ENCODE results near the gene KCTD7.
"Not testable (repeated sequence)": the region's sequence is repeated elsewhere in the genome, so short reads cannot be mapped to it uniquely, and the experiment has no call there.

The KCTD7 gene

DNA sequence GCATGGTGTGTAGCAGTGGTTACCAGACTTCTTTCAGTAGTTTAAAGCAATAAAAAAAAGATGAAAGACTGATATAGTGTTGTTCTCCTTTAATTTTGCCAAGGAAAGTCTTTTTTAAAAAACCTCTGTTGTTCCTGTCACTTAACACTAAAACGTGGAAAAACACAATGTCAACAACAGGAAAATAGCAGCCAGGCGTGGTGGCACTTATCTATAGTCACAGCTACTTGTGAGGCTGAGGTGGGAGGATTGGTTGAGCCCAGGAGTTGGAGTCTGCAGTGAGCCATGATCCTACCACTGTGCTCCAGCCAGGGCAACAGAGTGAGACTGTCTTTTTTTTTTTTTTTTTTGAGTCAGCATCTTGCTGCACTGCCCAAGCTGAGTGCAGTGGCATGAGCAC is 42.8 kb downstream of the KCTD7 start:
- not testable (repeated sequence) for H3K9me3 Mint-ChIP-seq; DNase-seq (ENCODE audit: low spot score); H3K27me3 Mint-ChIP-seq (ENCODE audit: low read depth); H3K4me1 Mint-ChIP-seq (ENCODE audit: low read depth); H3K36me3 Mint-ChIP-seq (ENCODE audit: low read depth); H3K4me3 Mint-ChIP-seq; H3K27ac Mint-ChIP-seq

DNA sequence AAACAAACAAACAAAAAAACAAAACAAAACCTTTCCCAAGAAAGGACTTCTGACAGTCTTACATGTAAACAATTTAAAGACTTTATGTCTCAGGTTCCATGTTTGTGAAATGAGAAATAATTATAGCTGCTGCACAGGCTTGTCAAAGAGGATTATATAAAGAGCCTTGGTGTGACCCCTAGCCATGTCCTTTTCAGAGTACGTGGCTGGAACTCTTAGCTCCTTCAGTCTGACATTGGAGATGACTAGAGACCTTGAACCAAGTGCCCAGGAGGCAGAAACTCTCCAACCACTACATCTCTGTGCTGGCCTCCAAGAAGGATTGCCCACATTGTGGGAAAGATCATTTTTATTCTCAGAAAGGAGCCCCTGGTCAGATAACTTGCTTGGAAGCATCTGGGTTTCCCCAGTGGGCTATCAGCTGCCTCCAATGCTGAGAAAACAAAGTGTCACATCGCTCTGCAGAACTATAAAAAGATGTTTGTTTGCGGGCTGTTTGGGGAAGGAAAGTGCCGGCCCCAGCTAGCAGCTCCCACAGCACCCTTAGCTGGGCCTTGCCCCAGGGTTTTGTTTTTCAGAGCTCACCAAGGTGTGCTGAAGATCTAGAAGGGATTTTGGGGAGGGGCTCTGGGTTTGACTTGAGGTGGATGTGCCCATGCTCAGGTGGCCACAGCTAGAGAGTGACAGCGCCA is 43.9 kb downstream of the KCTD7 start:
- H3K36me3 Mint-ChIP-seq (ENCODE audit: low read depth); H3K4me3 Mint-ChIP-seq; H3K9me3 Mint-ChIP-seq; DNase-seq (ENCODE audit: low spot score); H3K4me1 Mint-ChIP-seq (ENCODE audit: low read depth); H3K27ac Mint-ChIP-seq; H3K27me3 Mint-ChIP-seq (ENCODE audit: low read depth): not testable (repeated sequence)

DNA sequence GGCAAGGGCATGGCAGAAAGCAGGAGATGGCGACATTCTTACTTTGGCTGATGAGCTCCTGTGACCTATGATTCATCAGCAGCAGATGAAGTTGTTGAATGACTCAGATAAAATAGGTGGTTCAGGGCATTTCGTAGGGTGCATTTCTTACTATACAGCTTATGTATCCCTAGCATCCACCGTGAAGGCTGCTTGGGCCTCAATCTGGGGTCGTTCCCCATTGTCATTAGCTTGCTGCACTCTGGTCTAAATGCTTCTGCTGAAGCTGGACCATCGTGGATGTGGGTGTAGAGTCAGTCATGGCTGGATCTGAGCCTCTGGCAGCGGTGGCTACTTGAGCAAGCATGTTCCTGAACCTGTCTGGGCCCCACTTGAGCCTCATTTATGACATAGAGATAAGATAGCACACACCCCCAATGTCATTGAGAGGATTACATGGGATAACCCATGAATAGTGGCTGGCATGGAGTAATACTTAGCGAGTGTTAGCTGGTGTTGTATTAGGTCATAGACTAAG is 44.5 kb downstream of the KCTD7 start:
- H3K4me3 Mint-ChIP-seq; H3K27ac Mint-ChIP-seq; H3K4me1 Mint-ChIP-seq (ENCODE audit: low read depth); H3K36me3 Mint-ChIP-seq (ENCODE audit: low read depth); H3K9me3 Mint-ChIP-seq; H3K27me3 Mint-ChIP-seq (ENCODE audit: low read depth): not testable (repeated sequence)
- peak; percentile 12 for DNase-seq (ENCODE audit: low spot score)

DNA sequence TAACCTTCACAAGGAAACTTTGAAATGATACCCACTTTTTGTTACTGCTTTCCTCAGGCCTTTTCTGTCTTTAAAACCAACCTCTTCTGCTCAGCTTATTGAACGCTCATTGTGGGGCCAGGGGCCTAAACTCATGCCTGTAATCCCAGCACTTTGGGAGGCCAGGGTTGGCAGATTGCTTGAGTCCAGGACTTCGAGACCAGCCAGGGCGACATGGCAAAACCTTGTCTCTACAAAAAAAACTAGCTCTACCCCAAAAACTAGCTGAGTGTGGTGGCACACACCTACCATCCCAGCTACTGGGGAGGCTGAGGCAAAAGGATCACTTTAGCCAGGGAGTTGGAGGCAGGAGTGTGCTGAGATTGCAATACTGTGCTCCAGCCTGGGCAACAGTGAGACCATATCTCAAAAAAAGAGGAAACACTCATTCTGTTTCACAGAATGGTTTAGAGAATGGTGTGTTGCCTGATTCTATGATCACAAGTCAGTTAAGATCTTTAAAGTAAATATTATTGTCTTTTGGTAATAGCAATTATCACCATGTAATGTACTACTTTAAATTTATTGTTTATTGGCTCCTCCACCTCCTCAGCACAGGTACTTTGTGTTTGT is 51.1 kb downstream of the KCTD7 start:
- no peaks in the 10 kb centered on the region for H3K36me3 Mint-ChIP-seq (ENCODE audit: low read depth)
- no peaks in the 10 kb centered on the region for H3K9me3 Mint-ChIP-seq
- no peaks in the 10 kb centered on the region for H3K27me3 Mint-ChIP-seq (ENCODE audit: low read depth)
- H3K4me3 Mint-ChIP-seq: no peak overlapping the region
- peaks cover 13% of the 10 kb centered on the region for H3K4me1 Mint-ChIP-seq (ENCODE audit: low read depth)
- H3K27ac Mint-ChIP-seq: peak overlapping the region; percentile 62
- no peak for DNase-seq (ENCODE audit: low spot score)

DNA sequence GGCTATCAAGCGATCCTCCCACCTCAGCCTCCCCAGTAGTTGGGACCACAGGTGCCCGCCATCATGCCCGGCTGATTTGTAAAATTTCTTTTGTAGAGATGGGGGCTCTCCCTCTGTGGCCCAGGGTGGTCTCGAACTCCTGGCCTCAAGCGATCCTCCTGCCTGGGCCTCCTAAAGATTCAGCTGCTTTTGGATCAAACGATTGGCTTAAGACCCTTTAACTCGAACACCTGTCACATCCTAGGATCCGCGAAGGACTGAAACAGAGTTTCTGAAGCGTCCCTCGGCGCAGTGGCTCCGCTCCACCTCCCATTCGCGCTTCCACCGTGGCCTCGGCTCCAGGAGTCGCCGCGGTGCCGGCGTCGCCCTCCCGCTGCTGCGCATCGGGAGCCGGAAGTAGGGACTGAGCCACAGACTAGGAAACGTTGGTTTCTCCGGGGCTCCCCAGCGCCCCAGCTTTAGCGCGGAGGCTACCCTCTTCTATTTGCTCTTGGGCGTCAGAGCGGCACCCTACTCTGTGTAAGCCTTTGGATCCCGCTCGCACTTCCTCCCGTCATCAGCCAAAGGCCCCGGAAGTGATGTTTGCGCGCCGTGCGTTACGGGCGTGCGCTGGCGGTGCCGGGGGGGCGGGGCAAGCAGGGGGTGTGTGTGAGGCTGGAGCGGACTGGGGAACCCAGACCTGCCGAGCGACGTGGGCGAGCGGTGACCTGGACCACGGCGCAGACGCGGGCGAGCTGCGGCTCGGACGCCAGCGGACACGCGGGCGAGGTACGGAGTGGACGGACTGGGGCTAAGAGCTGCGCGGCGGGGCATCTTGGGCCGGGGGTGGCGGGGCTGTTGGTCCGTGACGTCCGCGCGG is 53.0 kb downstream of the KCTD7 start:
- Mint-ChIP-seq H3K4me3 (peak overlapping the region; percentile 90), H3K4me1 (ENCODE audit: low read depth) (peaks cover 13% of the 10 kb centered on the region)

DNA sequence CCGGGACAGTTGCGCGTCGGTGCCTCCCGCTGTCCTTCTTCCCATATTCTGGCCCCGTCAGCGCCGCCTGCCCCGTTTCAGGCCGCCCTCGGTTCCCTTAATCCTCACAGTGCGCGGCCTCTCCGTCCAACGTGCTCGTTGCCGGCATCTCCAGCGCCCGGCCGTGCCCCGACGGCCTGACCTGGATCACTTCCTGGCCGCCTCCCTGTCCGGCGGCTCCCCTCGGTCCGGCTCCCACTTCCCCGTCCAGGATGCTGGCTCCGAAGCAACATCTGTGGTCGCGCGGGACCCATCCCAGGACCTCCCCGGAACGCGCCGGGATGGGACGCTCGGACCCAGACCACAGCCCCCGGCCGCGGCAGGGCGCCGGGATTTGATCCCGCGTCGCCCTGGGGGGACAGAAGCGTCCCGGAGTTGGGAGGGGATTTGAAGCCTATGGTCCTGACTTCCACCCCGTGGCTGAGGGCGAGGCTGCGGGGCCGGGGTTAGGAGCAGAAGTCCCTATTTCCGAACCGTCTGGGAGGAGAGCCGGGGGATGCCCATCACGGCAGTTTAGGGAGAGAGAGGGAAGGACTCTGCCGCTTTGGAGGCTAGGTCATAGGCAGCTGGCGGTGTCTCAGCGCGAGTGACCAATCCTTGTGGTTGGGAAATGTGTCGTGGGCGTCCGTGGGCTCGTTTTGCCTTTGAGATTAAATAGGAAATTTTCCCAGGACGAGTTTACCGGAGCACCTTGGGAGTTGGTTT is 53.8 kb downstream of the KCTD7 start:
- Mint-ChIP-seq H3K36me3 (ENCODE audit: low read depth) (peaks cover 2% of the 10 kb centered on the region), H3K27me3 (ENCODE audit: low read depth) (no peaks in the 10 kb centered on the region), H3K4me3 (peak overlapping the region; percentile 90), H3K27ac (peak overlapping the region; percentile 94), H3K4me1 (ENCODE audit: low read depth) (peaks cover 13% of the 10 kb centered on the region), H3K9me3 (no peaks in the 10 kb centered on the region)
- DNase-seq (ENCODE audit: low spot score): no peak

More for the DNA sequence above, 53.0 kb downstream of the KCTD7 start:
- H3K27me3 Mint-ChIP-seq (ENCODE audit: low read depth): no peaks in the 10 kb centered on the region
- peak overlapping the region; percentile 94 for H3K27ac Mint-ChIP-seq
- H3K9me3 Mint-ChIP-seq: no peaks in the 10 kb centered on the region
- no peaks in the 10 kb centered on the region for H3K36me3 Mint-ChIP-seq (ENCODE audit: low read depth)
- DNase-seq (ENCODE audit: low spot score): peak; percentile 94

DNA sequence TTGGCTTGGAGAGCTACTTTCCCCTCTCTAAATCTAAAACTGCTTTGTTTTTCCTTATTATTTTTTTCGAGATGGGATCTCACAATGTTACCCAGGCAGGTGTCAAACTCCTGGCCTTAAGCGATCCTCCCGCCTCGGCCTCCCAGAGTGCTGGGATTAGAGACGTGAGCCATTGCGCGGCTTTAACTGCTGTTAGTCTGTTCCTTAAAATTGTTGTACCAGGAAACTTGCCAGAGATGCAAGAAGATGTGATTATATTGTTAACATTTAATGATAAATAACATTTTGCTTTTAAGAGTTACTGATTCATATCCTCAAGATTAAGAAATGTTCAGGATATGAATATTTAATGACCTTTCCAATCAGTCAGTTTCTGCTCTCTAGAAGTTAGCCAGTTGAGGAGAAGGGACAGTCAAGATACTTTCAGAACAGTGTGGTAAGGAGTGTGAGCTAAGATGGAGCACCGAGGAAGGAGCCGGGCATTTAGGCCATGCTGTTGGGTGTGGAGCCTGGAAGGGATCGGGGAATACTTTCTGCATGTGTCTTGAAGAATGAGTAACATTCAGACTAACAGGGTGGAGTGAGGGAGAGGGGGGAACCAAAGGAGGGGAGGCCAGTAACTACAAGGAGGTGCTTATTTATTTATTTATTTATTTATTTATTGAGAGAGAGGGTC is 54.6 kb downstream of the KCTD7 start:
- not testable (repeated sequence) for H3K36me3 Mint-ChIP-seq (ENCODE audit: low read depth); H3K9me3 Mint-ChIP-seq; H3K27me3 Mint-ChIP-seq (ENCODE audit: low read depth); DNase-seq (ENCODE audit: low spot score)
- Mint-ChIP-seq H3K4me3 (peak overlapping the region; percentile 90), H3K4me1 (ENCODE audit: low read depth) (peaks cover 13% of the 10 kb centered on the region), H3K27ac (peak overlapping the region; percentile 52)

DNA sequence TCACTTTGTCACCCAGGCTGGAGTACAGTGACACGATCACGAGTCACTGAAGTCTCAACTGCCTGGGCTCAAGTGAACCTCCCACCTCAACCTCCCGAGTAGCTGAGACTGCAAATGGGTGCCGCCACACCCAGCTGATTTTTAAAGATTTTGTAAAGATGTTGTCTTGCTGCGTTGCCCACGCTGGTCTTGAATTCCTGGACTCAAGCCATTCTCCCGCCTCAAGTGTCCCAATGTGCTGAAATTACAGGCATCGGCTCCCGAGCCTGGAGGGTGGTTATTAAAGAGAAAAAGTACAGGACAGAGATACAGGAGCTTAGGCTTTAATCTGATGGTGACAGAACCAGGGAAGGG is 55.1 kb downstream of the KCTD7 start:
- H3K36me3 Mint-ChIP-seq (ENCODE audit: low read depth): peaks cover 9% of the 10 kb centered on the region
- no peak for DNase-seq (ENCODE audit: low spot score)
- peaks cover 13% of the 10 kb centered on the region for H3K4me1 Mint-ChIP-seq (ENCODE audit: low read depth)
- no peaks in the 10 kb centered on the region for H3K27me3 Mint-ChIP-seq (ENCODE audit: low read depth)
- H3K27ac Mint-ChIP-seq: no peak overlapping the region
- peak overlapping the region; percentile 51 for H3K4me3 Mint-ChIP-seq
- peaks cover 8% of the 10 kb centered on the region for H3K9me3 Mint-ChIP-seq

DNA sequence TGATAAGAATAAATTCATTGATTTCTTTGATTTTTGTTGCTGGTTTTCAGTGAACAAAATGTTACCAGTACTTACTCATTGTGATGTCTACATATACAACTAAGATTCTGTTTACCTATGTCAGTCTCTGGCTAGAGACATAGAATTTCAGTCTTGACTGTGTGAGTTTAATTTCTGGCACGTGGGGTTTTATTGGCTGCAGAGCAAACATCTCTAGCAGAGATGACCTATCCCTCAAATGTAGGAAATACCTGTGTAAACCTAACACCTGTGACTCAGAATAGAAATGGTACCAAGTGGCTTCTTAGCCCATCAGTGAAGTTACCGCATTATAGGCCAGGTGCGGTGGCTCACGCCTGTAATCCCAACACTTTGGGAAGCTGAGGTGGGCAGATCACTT is 57.0 kb downstream of the KCTD7 start:
- H3K4me3 Mint-ChIP-seq; H3K4me1 Mint-ChIP-seq (ENCODE audit: low read depth); DNase-seq (ENCODE audit: low spot score); H3K36me3 Mint-ChIP-seq (ENCODE audit: low read depth); H3K9me3 Mint-ChIP-seq; H3K27ac Mint-ChIP-seq; H3K27me3 Mint-ChIP-seq (ENCODE audit: low read depth): not testable (repeated sequence)

DNA sequence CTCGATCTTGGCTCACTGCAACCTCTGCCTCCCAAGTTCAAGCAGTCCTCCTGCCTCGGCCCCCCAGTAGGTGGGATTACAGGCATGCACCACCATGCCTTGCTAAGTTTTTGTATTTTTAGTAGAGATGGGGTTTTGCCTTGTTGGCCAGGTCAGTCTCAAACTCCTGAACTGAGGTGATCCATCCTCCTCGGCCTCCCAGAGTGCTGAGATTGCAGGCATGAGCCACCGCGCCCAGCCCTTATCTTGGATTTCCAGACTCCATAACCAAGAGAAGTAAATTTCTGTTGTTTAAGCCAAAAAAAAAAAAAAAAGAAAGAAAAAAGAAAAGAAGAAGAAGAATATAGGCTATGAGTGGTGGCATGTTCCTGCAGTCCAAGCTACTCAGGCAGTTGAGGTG is 58.5 kb downstream of the KCTD7 start:
- H3K36me3 Mint-ChIP-seq (ENCODE audit: low read depth): peaks cover 9% of the 10 kb centered on the region
- no peak overlapping the region for H3K4me3 Mint-ChIP-seq
- H3K4me1 Mint-ChIP-seq (ENCODE audit: low read depth): peaks cover 6% of the 10 kb centered on the region
- peaks cover 8% of the 10 kb centered on the region for H3K9me3 Mint-ChIP-seq
- H3K27me3 Mint-ChIP-seq (ENCODE audit: low read depth): no peaks in the 10 kb centered on the region
- no peak for DNase-seq (ENCODE audit: low spot score)
- no peak overlapping the region for H3K27ac Mint-ChIP-seq

DNA sequence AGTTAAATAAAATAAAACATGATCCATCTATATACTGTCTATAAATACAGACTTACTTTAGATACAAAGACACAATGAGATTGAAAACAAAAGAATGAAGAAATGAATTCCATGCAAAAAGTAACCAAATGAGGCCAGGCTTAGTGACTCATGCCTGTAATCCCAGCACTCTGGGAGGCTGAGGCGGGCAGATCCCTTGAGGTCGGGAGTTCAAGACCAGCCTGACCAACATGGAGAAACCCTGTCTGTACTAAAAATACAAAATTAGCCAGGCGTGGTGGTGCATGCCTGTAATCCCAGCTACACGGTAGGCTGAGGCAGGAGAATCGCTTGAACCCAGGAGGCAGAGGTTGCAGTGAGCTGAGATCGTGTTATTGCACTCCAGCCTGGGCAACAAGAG is 59.0 kb downstream of the KCTD7 start:
- not testable (repeated sequence) for H3K27ac Mint-ChIP-seq; H3K4me3 Mint-ChIP-seq; DNase-seq (ENCODE audit: low spot score); H3K4me1 Mint-ChIP-seq (ENCODE audit: low read depth); H3K9me3 Mint-ChIP-seq; H3K36me3 Mint-ChIP-seq (ENCODE audit: low read depth); H3K27me3 Mint-ChIP-seq (ENCODE audit: low read depth)

DNA sequence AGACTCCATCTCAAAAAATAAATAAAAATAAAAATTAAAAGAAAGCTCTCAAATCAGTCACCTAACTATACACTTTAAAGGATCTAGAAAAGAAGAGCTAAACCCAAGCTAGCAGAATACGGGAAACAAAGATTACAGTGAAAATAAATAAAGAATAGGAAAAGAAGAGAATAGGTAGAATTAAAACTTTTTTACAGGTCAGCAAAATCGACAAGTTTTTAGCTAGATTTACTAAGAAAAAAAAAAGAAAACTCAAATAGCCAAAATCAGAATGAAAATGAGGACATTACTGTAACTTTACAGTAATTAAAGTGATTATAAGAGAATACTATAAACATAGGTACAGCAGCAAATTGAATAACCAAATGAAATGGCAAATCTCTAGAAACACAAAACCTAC is 60.4 kb downstream of the KCTD7 start:
- H3K9me3 Mint-ChIP-seq: peaks cover 8% of the 10 kb centered on the region
- no peak overlapping the region for H3K4me3 Mint-ChIP-seq
- no peaks in the 10 kb centered on the region for H3K4me1 Mint-ChIP-seq (ENCODE audit: low read depth)
- no peak overlapping the region for H3K27ac Mint-ChIP-seq
- peaks cover 9% of the 10 kb centered on the region for H3K36me3 Mint-ChIP-seq (ENCODE audit: low read depth)
- no peaks in the 10 kb centered on the region for H3K27me3 Mint-ChIP-seq (ENCODE audit: low read depth)
- no peak for DNase-seq (ENCODE audit: low spot score)

DNA sequence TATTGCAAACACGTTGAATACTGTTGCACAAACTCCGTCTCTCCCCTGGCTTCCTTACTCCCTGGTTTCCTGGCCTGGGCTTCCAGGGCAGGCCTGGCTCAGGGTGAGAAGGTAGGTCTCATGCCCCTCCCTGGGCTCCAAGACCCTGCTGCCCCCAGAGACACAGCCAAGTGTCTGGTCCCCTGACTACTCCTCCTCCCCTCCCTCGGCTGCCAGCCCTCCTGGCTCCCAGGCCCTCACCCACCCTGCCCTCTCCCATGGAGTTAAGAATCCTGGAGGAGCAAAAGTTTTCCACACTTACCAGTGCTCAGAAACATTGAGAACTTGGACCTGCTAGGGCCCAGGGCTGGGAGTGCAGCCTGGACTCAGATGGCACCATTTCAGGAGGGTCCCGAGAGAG is 64.7 kb downstream of the KCTD7 start:
- Mint-ChIP-seq H3K4me1 (ENCODE audit: low read depth) (no peaks in the 10 kb centered on the region), H3K36me3 (ENCODE audit: low read depth) (peaks cover 2% of the 10 kb centered on the region), H3K9me3 (peaks cover 3% of the 10 kb centered on the region), H3K27me3 (ENCODE audit: low read depth) (no peaks in the 10 kb centered on the region), H3K27ac (no peak overlapping the region), H3K4me3 (no peak overlapping the region)
- DNase-seq (ENCODE audit: low spot score): no peak

Data from T-helper 2 cell treated with Interferon-gamma antibody and Interleukin-4, amounts not matched to agents 5 μg/mL and 100 μg/mL, for 36 hours (primary cell).